Astrocyte (in vitro differentiated cells and primary cell): ENCODE data around the gene ATP2C2. TPM values are rescaled to one million over a fixed set of nuclear protein-coding genes. Genes with fewer than 3 reads are reported as not detected.
A peak's percentile ranks its signal among the peaks of the same experiment; 100 is the strongest.

Experiments
- DNase-seq: peaks from one replicate; pipeline ENCODE4 v3.0.0-alpha.2; 2010; ENCODE audit warnings: low read depth
- FAIRE-seq: peaks from 2 replicates; lab custom pipeline; 2011; peaks lifted over from hg19 to GRCh38; lab: Jason Lieb, UNC
- H2AFZ ChIP-seq: 2 replicates; pipeline ENCODE4 v1.6.0; 2012; ENCODE audit warnings: low read depth, low read length, inconsistent platforms
- H3K27ac ChIP-seq: 2 replicates; pipeline ENCODE4 v1.5.1; 2011; ENCODE audit warnings: low read depth, low read length, inconsistent platforms
- H3K27me3 ChIP-seq: 2 replicates; pipeline ENCODE4 v1.6.0; 2011; ENCODE audit warnings: low read length, inconsistent platforms; ENCODE audit not compliant: insufficient read depth
- H3K36me3 ChIP-seq: 2 replicates; pipeline ENCODE4 v1.5.1; 2011; ENCODE audit warnings: low read length, inconsistent platforms; ENCODE audit not compliant: insufficient read depth
- H3K4me1 ChIP-seq: 2 replicates; pipeline ENCODE4 v1.5.1; 2011; ENCODE audit warnings: low read length, inconsistent platforms; ENCODE audit not compliant: insufficient read depth
- H3K4me2 ChIP-seq: 2 replicates; pipeline ENCODE4 v1.6.0; 2012; ENCODE audit warnings: low read length, inconsistent platforms
- H3K4me3 ChIP-seq: 2 replicates; pipeline ENCODE4 v1.5.1; 2011; ENCODE audit warnings: low read depth, mild to moderate bottlenecking, low read length, inconsistent platforms; ENCODE audit not compliant: insufficient read depth
- H3K79me2 ChIP-seq: 2 replicates; pipeline ENCODE4 v1.6.0; 2012; ENCODE audit warnings: mild to moderate bottlenecking, low read length, inconsistent platforms; ENCODE audit not compliant: insufficient read depth
- H3K9ac ChIP-seq: 2 replicates; pipeline ENCODE4 v1.6.0; 2012; ENCODE audit warnings: mild to moderate bottlenecking, low read length, inconsistent platforms
- H3K9me3 ChIP-seq: 2 replicates; pipeline ENCODE4 v1.5.1; 2012; ENCODE audit warnings: low read depth, mild to moderate bottlenecking, low read length, inconsistent platforms; ENCODE audit not compliant: insufficient read depth
- H4K20me1 ChIP-seq: 2 replicates; pipeline ENCODE4 v1.6.0; 2012; ENCODE audit warnings: low read length, inconsistent platforms; ENCODE audit not compliant: insufficient read depth
- H3K27ac Mint-ChIP-seq: one replicate; pipeline ENCODE4 v1.8.0; 2021; ENCODE audit warnings: mild to moderate bottlenecking, mixed read lengths; ENCODE audit not compliant: unreplicated experiment
- H3K27me3 Mint-ChIP-seq: one replicate; pipeline ENCODE4 v1.8.0; 2021; ENCODE audit warnings: low read depth, mixed read lengths; ENCODE audit not compliant: unreplicated experiment
- H3K36me3 Mint-ChIP-seq: one replicate; pipeline ENCODE4 v1.8.0; 2021; ENCODE audit warnings: low read depth, mixed read lengths; ENCODE audit not compliant: unreplicated experiment
- H3K4me1 Mint-ChIP-seq: one replicate; pipeline ENCODE4 v1.8.0; 2021; ENCODE audit warnings: low read depth, mixed read lengths; ENCODE audit not compliant: unreplicated experiment
- H3K4me3 Mint-ChIP-seq: one replicate; pipeline ENCODE4 v1.8.0; 2021; ENCODE audit warnings: mild to moderate bottlenecking, moderate library complexity, mixed read lengths; ENCODE audit not compliant: unreplicated experiment
- H3K9me3 Mint-ChIP-seq: one replicate; pipeline ENCODE4 v1.8.0; 2021; ENCODE audit warnings: mild to moderate bottlenecking, mixed read lengths; ENCODE audit not compliant: unreplicated experiment
- CTCF ChIP-seq: IDR thresholded peaks from 2 replicates; pipeline ENCODE4 v1.5.1; 2011; ENCODE audit warnings: low read depth, mild to moderate bottlenecking, inconsistent platforms, low read length, moderate library complexity; ENCODE audit not compliant: insufficient read depth
- EZH2 ChIP-seq: IDR thresholded peaks from 2 replicates; pipeline ENCODE4 v1.6.1; 2012; ENCODE audit warnings: mild to moderate bottlenecking, low read length, inconsistent platforms; ENCODE audit not compliant: insufficient read depth
- total RNA-seq: library from RNA; stranded (reverse); gene quantifications from 2 replicates; pipeline ENCODE4 v1.2.1, GENCODE V29; 2021

Gene ATP2C2
- total RNA-seq, 1 donor from 2014 or later, result 0.41 TPM

- no peaks in the 10 kb centered on the region for H3K9me3 Mint-ChIP-seq
- no peaks in the 10 kb centered on the region for H3K36me3 Mint-ChIP-seq
- Histone ChIP-seq H2AFZ (peak overlapping the region; percentile 1), H3K9me3 (no peaks in the 10 kb centered on the region), H3K4me1 (peaks cover 22% of the 10 kb centered on the region), H3K9ac (peak overlapping the region; percentile 14), H3K79me2 (no peaks in the 10 kb centered on the region), H3K27ac (no peak overlapping the region), H3K4me2 (peak overlapping the region; percentile 8), H4K20me1 (no peaks in the 10 kb centered on the region), H3K27me3 (no peaks in the 10 kb centered on the region), H3K36me3 (no peaks in the 10 kb centered on the region), H3K4me3 (no peak overlapping the region)
- no peaks in the 10 kb centered on the region for H3K27me3 Mint-ChIP-seq
- DNase-seq (no peak), FAIRE-seq (no peak)
- no peak overlapping the region for H3K4me3 Mint-ChIP-seq
- no peak for TF ChIP-seq CTCF
- no peak for TF ChIP-seq EZH2
- peaks cover 12% of the 10 kb centered on the region for H3K4me1 Mint-ChIP-seq
- H3K27ac Mint-ChIP-seq, result no peak overlapping the region
These were observed 143.5 kb downstream of the ATP2C2 start for GRCh38 chr16:84511831-84512230.

DNA sequence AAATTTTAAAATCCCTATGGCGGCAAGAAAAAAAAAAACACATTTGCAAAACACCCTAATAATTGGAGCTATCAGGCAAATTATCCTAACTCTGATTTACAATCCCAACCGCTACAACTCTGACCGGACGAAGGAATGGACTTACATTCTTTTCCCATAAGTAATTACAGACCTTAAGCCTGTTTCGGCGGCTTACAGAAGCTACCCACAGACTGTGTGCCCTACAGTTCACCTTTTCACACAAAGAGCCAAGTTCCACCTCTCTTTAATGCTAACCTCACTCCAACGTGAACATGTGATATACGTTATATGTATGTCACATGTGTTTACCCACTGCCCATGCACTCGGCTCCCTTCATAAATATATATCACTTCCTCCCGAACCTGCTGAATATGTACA is 144.8 kb downstream of the ATP2C2 start:
- Histone ChIP-seq H3K9me3 (no peaks in the 10 kb centered on the region), H3K27me3 (no peaks in the 10 kb centered on the region), H3K27ac (peak overlapping the region; percentile 35), H4K20me1 (no peaks in the 10 kb centered on the region), H3K36me3 (no peaks in the 10 kb centered on the region), H3K9ac (peak overlapping the region; percentile 24), H3K4me1 (peaks cover 29% of the 10 kb centered on the region), H3K79me2 (no peaks in the 10 kb centered on the region), H2AFZ (peak overlapping the region; percentile 12), H3K4me2 (peak overlapping the region; percentile 66), H3K4me3 (no peak overlapping the region)
- DNase-seq (peak; percentile 93), FAIRE-seq (no peak)
- no peaks in the 10 kb centered on the region for H3K9me3 Mint-ChIP-seq
- no peaks in the 10 kb centered on the region for H3K27me3 Mint-ChIP-seq
- H3K4me3 Mint-ChIP-seq, result no peak overlapping the region
- no peak for TF ChIP-seq CTCF
- TF ChIP-seq EZH2, result no peak
- peaks cover 17% of the 10 kb centered on the region for H3K4me1 Mint-ChIP-seq
- H3K36me3 Mint-ChIP-seq, result no peaks in the 10 kb centered on the region
- H3K27ac Mint-ChIP-seq, result peak overlapping the region; percentile 48

DNA sequence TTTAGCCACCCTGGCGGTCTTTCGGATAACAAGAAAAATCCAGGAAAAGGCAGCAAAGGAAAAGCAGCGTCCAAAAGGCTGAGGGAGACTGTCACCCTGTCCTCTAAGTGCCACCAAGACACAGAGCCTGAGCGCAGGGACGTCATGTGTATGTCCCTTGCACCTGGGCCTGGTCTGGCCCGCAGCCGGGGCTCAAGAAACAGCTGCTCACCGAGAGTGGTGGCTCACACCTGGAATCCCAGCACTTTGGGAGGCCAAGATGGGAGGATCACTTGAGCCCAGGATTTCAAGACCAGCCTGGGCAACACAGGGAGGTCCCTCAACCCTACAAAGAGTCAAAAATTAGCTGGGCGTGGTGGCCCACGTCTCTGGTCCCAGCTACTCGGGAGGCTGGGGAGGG is 145.3 kb downstream of the ATP2C2 start:
- no peak overlapping the region for H3K4me3 ChIP-seq
- H3K27ac Mint-ChIP-seq, result no peak overlapping the region

More for the DNA sequence above, 145.3 kb downstream of the ATP2C2 start:
- H3K36me3 ChIP-seq, result no peaks in the 10 kb centered on the region
- H3K27me3 ChIP-seq, result no peaks in the 10 kb centered on the region
- no peaks in the 10 kb centered on the region for H3K79me2 ChIP-seq
- H3K4me1 ChIP-seq, result peaks cover 29% of the 10 kb centered on the region
- H3K9me3 ChIP-seq, result no peaks in the 10 kb centered on the region
- DNase-seq (no peak), FAIRE-seq (no peak)
- peaks cover 18% of the 10 kb centered on the region for H3K4me1 Mint-ChIP-seq
- H3K9ac ChIP-seq, result peak overlapping the region; percentile 20
- no peaks in the 10 kb centered on the region for H4K20me1 ChIP-seq
- no peak for TF ChIP-seq CTCF
- TF ChIP-seq EZH2, result no peak
- H3K9me3 Mint-ChIP-seq, result no peaks in the 10 kb centered on the region
- no peaks in the 10 kb centered on the region for H3K36me3 Mint-ChIP-seq
- peak overlapping the region; percentile 35 for H3K27ac ChIP-seq
- peak overlapping the region; percentile 66 for H3K4me2 ChIP-seq
- no peak overlapping the region for H2AFZ ChIP-seq
- H3K27me3 Mint-ChIP-seq, result no peaks in the 10 kb centered on the region
- no peak overlapping the region for H3K4me3 Mint-ChIP-seq

Other genes with a start within 250 kb of the ATP2C2 start
- 26.5 and 29.2 TPM in 2 replicates for gene HSDL1, start 223.4 kb upstream of the ATP2C2 start, total RNA-seq
- 0.30 and 0.38 TPM in 2 replicates for gene DNAAF1, start 223.2 kb upstream of the ATP2C2 start, total RNA-seq
- gene TAF1C, start 181.5 kb upstream of the ATP2C2 start, total RNA-seq, result 30.4 and 34.1 TPM in 2 replicates
- gene ADAD2, start 177.4 kb upstream of the ATP2C2 start, total RNA-seq, result not detected in 2 replicates
- gene KCNG4, start 128.5 kb upstream of the ATP2C2 start, total RNA-seq, result not detected in 2 replicates
- 0.34 TPM in 1 of 2 replicates, not detected in the other for gene WFDC1, start 73.7 kb upstream of the ATP2C2 start, total RNA-seq
- 36.1 and 41.3 TPM in 2 replicates for gene MEAK7, start 136.1 kb downstream of the ATP2C2 start, total RNA-seq
- 300 and 359 TPM in 2 replicates for gene COTL1, start 249.5 kb downstream of the ATP2C2 start, total RNA-seq